HG02610 (cell line): ENCODE measurements around the gene SLC5A6.

Experiments used
- ATAC-seq: cut with Tn5 transposase; IDR thresholded peaks from one replicate; pipeline ENCODE4 v1.9.1; 2021; ENCODE audit warnings: mild to moderate bottlenecking, moderate library complexity; ENCODE audit not compliant: unreplicated experiment

SLC5A6 gene

DNA sequence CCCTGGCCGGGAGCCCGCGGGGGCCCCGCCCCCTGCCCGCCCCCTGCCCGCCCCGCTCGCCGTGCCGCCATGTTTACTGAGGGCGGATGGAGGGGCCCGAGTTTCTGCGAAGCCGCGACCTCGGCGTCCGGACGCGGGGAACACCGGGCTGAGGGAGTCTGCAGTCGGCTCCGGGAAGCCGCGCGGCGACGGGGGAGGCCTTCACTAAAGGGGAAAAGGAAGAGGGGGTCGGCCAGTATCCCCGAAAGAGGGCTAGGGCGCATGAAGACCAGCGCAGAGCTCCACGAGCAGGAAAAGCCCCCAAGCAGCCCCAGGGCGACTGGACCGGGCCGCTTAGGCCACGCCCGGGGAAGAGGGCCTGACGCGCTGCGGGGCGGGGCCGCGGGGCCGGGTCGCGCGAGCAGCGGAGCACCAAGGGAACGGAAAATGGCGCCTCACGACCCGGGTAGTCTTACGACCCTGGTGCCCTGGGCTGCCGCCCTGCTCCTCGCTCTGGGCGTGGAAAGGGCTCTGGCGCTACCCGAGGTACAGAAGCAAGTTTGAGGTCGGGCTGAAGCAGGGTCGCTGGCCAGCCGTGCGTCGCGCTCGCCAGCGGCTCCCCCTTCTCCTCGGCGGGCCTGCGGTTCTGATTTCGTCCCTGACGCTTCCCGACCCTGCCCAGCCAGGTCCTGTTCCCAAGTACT is at the start of gene SLC5A6, which contains the start of gene ATRAID:
SLC5A6 (minus strand) TSS at position 326 of the 683 bp plus-strand sequence. CDS start 4,618 bp downstream, outside the sequence.
ATRAID (plus strand) TSS at position 99 of the 683 bp plus-strand sequence; CDS start at position 427, 328 bp downstream.
- peak; percentile 79 for ATAC-seq

DNA sequence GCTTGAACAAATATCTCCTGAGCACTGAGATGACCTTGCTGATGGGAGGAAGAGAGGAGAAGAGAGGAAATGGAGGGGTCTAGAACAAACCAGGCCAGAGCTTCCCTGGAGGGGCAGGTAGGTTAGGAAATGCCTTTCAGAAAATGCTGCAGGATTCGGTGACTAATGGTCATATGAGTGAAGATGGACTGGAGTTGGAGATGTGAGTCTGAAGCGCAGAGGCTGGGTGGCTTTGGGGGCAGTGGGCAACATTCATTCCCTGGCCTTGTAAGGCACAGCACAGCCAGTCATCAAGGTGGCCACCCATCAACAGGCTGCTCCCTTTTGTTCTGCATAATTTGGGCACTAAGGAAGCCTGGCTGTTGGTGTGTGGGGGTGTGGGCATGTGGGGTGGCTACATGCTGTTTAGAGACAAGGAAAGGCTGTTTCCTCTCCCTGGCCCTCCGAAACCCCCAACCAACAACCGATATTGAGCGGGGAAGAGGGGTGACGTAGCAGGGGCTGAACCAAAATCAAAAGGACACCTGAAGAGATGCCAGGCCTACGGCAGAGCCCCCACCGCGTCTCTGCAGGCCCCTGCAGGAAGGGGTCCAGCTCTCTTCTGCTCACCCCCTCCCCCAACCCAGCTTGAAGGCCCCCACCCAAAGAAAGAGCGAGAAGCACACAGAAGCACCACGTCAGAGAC is 49.3 kb upstream of the SLC5A6 start:
- ATAC-seq: no peak

DNA sequence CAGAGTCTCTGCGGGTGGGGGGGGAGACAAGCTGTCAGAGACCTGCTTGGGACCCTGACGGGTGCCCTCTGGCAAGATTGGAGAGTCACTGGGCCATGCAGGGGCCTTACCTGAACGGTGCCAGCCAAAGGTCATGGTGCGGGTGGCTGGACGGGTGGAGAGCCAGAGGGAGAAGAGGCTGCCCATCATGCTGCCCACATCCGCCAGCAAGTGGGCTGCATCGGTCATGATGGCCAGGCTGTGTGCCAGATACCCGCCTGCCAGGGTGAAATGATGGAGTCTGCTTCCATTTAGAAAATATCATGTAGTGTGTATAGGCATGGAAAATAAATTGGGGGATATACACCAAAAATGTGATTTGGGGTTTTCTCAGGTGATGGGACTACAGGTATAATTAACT is 46.0 kb upstream of the SLC5A6 start:
- ATAC-seq: no peak

DNA sequence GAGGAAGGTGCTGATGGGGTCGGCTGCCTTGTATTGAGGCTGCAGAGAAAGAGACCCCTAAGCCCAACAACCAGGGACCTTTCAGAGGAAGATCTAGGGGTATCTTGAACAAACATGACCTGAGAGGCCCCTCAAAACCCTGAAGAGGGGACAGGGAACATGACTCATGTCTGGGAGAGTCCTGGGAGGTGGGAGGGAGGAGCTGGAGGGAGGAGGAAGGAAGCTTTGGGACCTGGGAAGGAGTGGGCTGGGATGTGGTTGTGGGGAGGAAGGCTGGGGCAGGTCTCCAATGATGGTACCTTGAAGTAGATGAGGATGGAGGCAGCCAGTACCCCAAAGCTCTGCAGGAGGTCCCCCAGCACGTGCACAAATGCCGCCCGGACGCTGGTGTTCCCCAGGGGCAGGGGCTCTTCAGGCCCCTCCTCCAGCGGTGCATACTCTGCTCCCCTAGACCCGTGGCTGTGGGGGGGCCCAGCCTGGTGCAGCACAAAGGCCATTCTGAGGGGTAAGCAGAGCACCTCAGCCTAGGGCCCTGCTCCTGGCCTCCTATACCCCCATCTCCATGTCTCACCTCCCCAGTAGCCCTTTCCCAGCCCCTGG is 44.9 kb upstream of the SLC5A6 start:
- ATAC-seq: no peak

DNA sequence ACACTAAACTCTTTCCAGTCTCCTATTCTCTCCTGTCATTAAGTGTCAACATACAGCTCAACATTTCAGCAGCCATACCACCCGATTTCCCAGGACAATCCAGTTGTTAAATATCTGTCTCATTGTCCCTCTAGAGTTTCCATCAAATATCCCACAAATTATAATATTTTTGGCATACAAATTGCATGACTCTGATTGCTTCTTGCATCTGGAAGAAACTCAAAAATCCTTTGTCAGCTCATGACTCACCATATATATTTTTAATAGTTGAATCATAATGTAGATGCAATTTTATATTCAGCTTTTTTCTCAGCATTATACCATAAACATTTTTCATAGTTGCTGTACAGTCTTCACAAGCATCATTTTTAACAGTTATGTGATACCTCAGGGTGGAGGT is 43.6 kb upstream of the SLC5A6 start:
- ATAC-seq: no peak

DNA sequence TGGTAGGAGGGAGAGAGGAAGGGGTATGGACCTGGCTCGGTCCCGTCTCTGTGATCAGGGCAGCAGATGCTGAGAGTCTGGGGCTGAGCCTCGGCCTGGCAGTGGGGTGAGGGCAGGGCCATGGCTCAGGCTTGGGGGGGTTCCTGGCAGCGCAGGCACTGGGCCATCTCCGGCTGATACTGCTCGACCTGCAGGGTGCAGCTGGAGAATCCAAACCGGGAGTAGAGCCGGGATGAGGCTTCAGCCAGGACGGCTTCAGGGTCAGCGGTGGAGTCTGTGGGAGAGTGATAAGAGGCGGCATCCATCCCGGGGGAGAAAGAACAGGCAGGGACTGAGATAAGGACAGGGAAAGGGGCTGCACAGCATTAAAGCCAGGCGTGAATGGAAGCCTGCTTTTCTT is 43.1 kb upstream of the SLC5A6 start:
- no peak for ATAC-seq

DNA sequence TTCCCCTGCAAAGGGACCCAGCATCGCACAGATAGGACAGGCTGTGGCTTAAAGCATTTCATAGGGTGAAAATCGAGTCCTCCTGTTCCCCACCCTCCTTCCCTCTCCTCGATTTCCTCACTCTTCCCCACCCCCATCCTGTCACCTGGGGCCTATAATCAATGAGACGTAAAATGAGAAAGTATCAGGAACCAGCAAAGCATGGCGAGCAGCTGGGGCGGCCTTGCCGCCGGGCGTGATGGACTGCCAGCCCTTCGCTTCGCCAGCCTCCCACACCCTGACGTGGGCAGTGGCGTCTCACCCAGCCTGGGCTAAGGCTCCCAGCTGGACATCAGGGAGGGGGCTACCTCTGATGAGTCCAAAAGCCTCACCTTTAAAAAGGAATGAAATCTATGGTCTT is 39.7 kb upstream of the SLC5A6 start:
- ATAC-seq: no peak

DNA sequence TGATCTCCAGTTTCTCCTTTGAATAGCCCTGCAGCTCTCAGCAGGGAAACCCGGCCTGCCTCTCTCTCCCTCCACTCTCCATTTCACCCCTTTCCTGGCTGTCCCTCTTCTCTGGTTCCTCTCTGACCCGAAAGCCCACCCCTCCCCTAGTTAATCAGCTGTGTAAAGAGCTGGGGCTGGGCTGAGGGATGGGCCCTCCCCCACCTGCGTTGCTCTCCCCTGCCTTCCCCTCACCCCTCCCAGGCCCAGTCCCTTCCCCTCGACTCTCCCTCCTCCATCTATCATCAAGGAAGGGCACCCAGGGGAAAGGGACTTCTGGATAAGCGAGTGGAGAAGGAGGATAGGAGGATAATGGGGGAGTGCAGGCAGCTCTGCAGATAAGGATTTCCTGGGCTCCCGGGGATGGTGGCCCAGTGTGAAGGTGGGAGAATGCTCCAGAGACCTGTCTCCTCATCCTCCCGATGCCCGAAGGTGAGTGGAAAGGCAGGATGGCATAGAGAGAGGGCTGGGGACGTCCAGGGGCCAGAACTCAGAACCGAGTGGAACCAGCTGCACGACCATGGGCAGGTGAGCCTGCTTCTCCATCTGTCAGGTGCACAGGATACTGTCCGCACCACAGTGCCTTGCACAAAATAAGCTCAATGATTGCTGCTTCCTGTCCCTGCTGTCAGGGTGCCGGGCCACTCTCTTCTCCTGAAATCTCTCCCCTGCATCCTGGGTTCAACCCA is 38.7 kb upstream of the SLC5A6 start:
- ATAC-seq: no peak

DNA sequence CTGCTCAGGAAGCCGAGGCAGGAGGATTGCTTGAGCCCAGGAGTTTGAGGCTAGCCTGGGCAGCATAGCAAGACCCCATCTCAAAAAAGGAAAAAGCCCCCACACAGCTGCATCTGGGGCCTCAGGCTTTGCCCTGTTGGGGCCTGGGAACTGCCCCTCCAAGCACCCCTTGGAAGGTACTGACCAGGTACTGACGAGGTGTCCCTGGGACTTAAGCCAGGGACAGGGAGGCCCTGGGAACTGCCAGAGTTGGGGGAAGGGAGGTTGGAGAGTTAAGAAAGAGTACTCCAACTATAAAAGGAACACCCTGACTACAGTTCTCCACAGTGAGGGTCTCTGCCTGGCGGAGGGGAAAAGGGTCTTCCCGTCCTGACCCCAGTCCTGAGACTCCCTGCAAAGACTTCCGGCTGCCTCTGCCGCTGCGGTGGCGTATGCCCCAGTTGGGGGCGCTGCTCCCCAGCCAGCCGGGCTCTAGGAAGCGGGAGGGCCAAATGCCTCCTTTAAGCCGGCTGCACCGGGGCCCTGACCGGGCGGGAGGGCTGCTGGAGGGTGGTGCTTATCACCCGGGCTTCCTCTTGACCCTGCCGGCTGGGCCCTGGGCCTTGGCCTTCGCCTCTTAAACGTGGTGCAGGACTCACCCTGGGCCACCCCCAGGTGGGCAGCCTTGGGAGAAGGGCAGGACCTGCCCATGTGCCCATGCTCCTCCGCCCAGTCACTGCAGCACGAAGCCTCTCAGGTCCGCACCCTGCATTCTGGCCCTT is 38.0 kb upstream of the SLC5A6 start:
- ATAC-seq: peak; percentile 45

DNA sequence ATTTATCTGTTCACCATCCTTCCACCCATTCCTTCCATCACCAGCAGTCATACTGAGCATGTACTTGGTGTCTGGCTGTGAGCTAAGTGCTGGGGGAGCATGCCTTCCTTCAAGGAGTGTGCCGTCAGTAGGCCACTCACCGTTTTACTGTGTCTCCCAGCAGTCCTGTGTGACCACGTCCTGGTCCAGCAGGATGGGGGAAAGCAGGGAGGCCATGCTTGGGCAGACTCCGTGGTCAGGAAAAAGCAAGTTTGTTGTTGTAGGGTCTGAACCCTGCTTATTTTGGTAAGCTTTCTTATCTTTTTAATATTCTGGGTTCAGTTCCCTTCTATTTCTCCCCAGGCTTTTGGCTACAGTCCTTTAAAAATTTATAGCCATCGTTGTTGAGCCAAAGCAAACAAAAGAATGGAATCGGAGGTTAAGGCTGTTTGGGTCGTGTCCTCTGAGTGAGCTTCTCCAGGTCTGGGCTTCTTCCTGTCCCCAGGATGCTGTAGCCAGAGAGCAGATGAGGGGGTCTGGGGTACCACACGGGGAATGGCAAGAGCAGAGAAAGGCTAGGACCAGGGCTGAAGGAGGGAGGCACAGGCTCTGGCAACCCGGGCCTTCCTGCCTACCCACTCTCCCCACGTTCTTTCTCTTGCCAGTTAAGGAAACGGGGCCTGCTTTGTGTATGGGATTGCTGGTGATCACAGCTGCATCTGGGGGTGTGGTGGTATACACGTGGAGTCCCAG is 37.3 kb upstream of the SLC5A6 start:
- ATAC-seq: no peak

DNA sequence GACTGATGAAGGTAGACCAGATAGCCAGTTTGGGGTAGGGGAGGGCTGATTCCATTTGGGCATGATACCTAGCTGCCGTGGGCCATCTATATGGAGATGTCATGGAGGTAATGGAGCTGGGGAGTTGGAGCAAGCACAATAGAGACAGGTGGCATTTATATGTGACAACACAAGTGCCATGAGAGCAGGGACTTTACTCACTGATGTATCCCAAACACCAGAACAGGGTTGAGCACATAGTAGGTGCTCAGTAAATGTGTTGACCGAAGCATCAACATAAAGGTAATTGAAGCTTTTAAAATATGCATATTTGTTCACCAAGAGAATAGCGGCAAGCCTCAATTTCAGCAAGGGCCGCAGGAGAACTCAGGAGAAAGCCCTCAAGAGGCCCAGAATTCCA is 35.8 kb upstream of the SLC5A6 start:
- ATAC-seq: no peak

DNA sequence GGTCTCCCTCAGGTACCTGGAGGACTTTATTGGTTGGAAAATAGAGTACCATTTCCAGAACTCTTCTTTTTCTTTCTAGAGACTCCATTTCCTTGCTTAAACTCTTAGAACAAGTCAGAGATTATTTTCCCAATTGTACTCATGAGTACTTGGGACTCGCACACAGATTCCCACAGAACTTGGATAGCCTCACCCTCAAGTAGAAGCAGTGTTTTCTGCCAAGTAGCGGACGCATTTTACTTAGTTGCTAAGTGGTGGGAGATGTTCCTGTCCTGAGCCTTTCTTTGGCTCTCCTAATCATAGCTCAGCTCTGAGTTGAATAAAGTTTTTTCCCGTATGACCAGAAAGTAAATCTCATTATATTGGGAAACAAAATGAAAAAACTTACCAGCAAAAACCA is 33.6 kb upstream of the SLC5A6 start:
- no peak for ATAC-seq

DNA sequence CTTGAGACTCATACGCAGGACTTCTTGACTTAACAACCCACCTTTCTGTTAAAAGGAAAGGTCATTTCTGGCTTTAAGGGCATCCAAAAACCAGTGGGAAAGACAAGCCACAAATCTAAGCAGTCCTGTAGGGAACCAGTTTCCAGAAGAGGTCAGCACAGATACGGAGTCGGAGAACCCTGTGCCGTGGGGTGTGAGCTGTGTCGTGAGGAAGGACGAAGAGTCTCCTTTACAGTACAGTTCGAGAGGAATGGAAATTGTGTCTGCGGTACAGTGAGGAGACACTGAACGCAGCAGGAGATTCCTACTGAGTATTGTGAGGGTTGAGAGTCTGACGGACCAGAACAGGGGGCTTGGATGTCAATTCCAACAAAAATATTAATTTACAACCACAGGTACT is 33.0 kb upstream of the SLC5A6 start:
- ATAC-seq: no peak

DNA sequence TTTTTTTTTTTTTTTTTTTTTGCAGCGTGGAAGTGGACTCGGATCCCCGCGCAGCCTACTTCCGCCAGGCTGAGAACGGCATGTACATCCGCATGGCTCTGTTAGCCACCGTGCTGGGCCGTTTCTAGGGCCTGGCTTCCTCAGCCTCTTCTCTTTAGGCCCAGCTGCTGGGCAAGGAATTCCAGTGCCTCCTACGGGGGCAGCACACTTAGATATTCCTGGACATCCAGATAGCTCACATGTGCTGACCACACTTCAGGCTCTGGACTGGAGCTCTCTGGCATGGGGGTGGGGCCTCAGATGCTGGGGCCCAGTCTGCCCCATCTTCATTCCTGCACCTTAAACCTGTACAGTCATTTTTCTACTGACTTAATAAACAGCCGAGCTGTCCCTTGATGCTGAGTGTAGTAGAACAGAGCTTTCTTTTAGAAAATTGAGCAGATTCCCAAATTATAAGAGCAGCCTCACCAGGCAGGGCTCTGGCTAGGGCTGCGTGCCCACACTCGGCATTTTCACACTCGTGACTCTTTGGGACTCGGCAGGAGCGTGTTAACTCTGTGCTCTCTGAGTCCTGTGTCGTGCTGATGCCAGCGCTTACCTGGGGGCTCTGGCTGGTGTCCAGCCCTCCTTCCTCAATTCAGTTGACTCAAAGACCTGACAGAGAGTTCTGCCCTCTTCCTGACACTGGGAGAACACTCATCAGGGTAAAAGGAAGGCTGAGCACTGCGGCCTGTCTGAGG is 31.5 kb upstream of the SLC5A6 start:
- no peak for ATAC-seq

DNA sequence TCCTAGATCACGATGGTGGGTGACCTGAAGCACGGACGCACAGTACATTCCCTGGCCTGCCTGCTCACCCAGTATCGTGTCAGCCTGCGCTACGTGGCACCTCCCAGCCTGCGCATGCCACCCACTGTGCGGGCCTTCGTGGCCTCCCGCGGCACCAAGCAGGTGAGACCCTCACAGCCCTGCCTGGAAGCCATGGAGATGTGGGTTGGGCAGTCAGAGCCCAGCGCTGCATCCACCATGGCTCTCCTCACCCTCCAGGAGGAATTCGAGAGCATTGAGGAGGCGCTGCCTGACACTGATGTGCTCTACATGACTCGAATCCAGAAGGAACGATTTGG is 30.5 kb upstream of the SLC5A6 start:
- no peak for ATAC-seq

DNA sequence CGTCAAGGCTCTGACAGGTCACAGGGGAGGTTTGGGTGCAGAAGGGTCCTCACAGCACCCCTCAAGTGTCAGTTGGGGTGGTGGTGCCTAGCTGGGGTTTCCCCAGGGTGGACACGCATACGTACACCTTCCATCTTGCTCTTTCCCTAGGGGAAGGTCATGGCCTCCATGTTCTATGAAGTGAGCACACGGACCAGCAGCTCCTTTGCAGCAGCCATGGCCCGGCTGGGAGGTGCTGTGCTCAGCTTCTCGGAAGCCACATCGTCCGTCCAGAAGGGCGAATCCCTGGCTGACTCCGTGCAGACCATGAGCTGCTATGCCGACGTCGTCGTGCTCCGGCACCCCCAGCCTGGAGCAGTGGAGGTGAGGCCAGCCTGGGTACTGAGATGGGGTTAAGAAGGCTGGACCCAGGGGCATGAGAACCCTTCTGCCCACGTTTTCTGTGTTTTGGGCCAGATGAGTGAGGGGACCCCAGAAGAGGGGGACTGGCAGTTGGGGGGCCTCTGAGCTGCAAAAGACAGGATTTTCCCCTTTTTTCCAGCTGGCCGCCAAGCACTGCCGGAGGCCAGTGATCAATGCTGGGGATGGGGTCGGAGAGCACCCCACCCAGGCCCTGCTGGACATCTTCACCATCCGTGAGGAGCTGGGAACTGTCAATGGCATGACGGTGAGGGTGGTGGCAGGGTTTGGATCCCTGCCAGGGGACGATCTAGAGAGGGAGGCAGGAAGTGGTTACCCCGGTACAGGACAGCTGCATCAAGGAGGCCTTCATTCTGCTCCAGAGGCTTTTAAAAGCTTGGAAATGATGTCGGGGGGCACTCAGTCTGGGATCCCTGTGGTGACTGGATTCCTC is 29.9 kb upstream of the SLC5A6 start:
- no peak for ATAC-seq

DNA sequence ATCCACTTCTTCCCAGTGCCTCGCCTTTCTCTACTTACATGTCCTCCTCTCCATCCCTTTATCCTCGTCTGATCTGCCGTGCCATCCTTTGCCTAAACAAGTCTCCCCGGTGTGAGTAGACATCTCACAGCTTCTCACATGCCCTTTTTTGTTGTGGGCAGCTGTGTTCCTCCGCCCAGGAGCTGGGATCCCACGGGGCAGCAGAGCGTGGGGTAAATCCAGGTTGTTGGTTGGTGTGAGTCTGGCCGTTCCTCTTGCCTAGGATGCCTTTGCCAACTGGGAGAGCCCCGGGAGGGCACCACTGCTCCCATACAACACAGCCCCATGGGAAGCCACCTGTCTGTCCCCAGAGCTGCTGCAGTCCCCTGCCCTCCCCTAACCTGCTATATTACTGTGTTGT is 28.3 kb upstream of the SLC5A6 start:
- no peak for ATAC-seq

DNA sequence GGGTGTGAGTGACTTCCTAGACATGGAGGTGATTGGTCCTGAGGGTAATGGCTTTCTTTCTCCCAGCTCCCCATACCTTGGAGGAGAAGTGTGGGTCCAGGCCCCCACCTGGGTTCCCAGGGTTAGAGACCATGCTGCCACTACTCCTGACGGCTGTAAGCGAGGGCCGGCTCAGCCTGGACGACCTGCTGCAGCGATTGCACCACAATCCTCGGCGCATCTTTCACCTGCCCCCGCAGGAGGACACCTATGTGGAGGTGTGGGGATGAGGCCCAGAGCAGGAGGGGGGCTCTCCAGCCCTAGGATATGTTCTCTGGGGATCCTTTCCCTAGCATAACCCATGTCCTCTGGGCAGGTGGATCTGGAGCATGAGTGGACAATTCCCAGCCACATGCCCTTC is 26.9 kb upstream of the SLC5A6 start:
- ATAC-seq: no peak
